SK-N-SH (cell line): Measurements from ENCODE around the gene IL17RE. TPM values are rescaled to one million over a fixed set of nuclear protein-coding genes. Genes with fewer than 3 reads are reported as not detected.
A peak's percentile ranks its signal among the peaks of the same experiment; 100 is the strongest.

Source experiments
- CTCF ChIA-PET: fragments of 300-600, 350-600 bp; formaldehyde crosslinking; extraction: SDS; loops from one replicate; lab custom pipeline; 2021; lab: Yijun Ruan, JAX
- POLR2A ChIA-PET: fragments of 350-600 bp; sonication (Branson Sonifier 250); formaldehyde crosslinking; extraction: SDS; loops from one replicate; lab custom pipeline; 2020; ENCODE audit warnings: antibody characterized with exemption, inconsistent platforms; lab: Yijun Ruan, JAX
- DNase-seq: peaks from one replicate; pipeline ENCODE4 v3.0.0; 2012
- H2AFZ ChIP-seq: fragments of 200-600 bp; sonication (generic); 2 replicates; pipeline ENCODE4 v1.8.1; 2016; ENCODE audit warnings: antibody characterized with exemption, mild to moderate bottlenecking, low read depth
- H3F3A ChIP-seq: fragments of 200-600 bp; sonication (generic); replicated peaks from 2 replicates; pipeline ENCODE3; 2016; ENCODE audit warnings: antibody characterized with exemption, mild to moderate bottlenecking; ENCODE audit not compliant: insufficient read depth
- H3K27ac ChIP-seq, 2 experiments: fragments of 200-500 bp in 1 of 2; fragments of 200-600 bp in 1 of 2; sonication (Bioruptor generic) in 1 of 2; sonication (generic), shearing (Covaris generic) in 1 of 2; 2 replicates each; pipeline versions ENCODE4 v1.5.1 to v1.6.1; 2014 to 2016; ENCODE audit warnings: low read depth in 2 of 2, inconsistent platforms in 1 of 2, low read length in 1 of 2, mild to moderate bottlenecking in 1 of 2, mixed read lengths in 1 of 2
- H3K27me3 ChIP-seq: fragments of 200-600 bp; sonication (generic), shearing (Covaris generic); 2 replicates; pipeline ENCODE4 v1.6.1; 2016; ENCODE audit warnings: mixed run types; ENCODE audit not compliant: insufficient read depth
- H3K36me3 ChIP-seq, 2 experiments: fragments of 200-500 bp in 1 of 2; fragments of 200-600 bp in 1 of 2; sonication (Bioruptor generic) in 1 of 2; sonication (generic) in 1 of 2; replicated peaks in 1 of 2; 2 replicates each; pipeline versions ENCODE3 to v1.5.1; 2014 to 2016; ENCODE audit warnings: low read length in 1 of 2, mild to moderate bottlenecking in 1 of 2; ENCODE audit not compliant: insufficient read depth in 2 of 2, control insufficient read depth in 1 of 2
- H3K4me1 ChIP-seq, 2 experiments: fragments of 200-500 bp in 1 of 2; fragments of 200-600 bp in 1 of 2; sonication (Bioruptor generic) in 1 of 2; sonication (generic), shearing (Covaris generic) in 1 of 2; 2 replicates each; pipeline versions ENCODE4 v1.5.1 to v1.6.1; 2014 to 2016; ENCODE audit warnings: low read depth in 1 of 2, low read length in 1 of 2, mixed run types in 1 of 2; ENCODE audit not compliant: insufficient read depth in 2 of 2, control insufficient read depth in 1 of 2
- H3K4me2 ChIP-seq: fragments of 200-600 bp; sonication (generic), shearing (Covaris generic); 2 replicates; pipeline ENCODE4 v1.6.1; 2017; ENCODE audit warnings: mixed run types
- H3K4me3 ChIP-seq, 2 experiments: fragments of 200-500 bp in 1 of 2; fragments of 200-600 bp in 1 of 2; sonication (Bioruptor generic) in 1 of 2; sonication (generic), shearing (Covaris generic) in 1 of 2; 2 replicates each; pipeline versions ENCODE4 v1.5.1 to v1.8.1; 2014 to 2016; ENCODE audit warnings: low read depth in 2 of 2, inconsistent platforms in 1 of 2, low read length in 1 of 2, mild to moderate bottlenecking in 1 of 2, mixed read lengths in 1 of 2, moderate library complexity in 1 of 2
- H3K79me2 ChIP-seq: fragments of 200-600 bp; sonication (generic); 2 replicates; pipeline ENCODE4 v1.8.1; 2017; ENCODE audit warnings: mild to moderate bottlenecking; ENCODE audit not compliant: insufficient read depth
- H3K9ac ChIP-seq: fragments of 200-600 bp; sonication (generic); 2 replicates; pipeline ENCODE4 v1.6.1; 2017; ENCODE audit warnings: mixed run types
- H3K9me2 ChIP-seq: fragments of 200-600 bp; sonication (generic); 2 replicates; pipeline ENCODE4 v1.6.1; 2017; ENCODE audit warnings: mixed run types
- H3K9me3 ChIP-seq: fragments of 200-600 bp; sonication (generic); 2 replicates; pipeline ENCODE4 v1.6.1; 2017; ENCODE audit warnings: mixed run types, mild to moderate bottlenecking, moderate library complexity
- H4K20me1 ChIP-seq: fragments of 200-600 bp; sonication (generic); 2 replicates; pipeline ENCODE4 v1.6.1; 2017; ENCODE audit warnings: mild to moderate bottlenecking, mixed run types; ENCODE audit not compliant: insufficient read depth
- ELF1 ChIP-seq: IDR thresholded peaks from 2 replicates; pipeline ENCODE4 v1.4.0; 2012
- EP300 ChIP-seq, 2 experiments: IDR thresholded peaks; 2 replicates each; pipeline versions ENCODE4 v1.4.0 to v1.6.1; 2012; ENCODE audit warnings: borderline replicate concordance in 1 of 2, low read depth in 1 of 2, low read length in 1 of 2
- EZH2phosphoT487 ChIP-seq: fragments of 200-600 bp; sonication (generic); IDR thresholded peaks from 2 replicates; pipeline ENCODE4 v1.6.1; 2017; ENCODE audit warnings: low read depth, mixed run types, mild to moderate bottlenecking, antibody characterized with exemption, moderate library complexity, borderline replicate concordance
- FOXJ3 ChIP-seq: sonication (generic); formaldehyde crosslinking; IDR thresholded peaks from 2 replicates; pipeline ENCODE4 v1.5.1; 2020; ENCODE audit warnings: mild to moderate bottlenecking, missing genetic modification reagents
- FOXM1 ChIP-seq: IDR thresholded peaks from 2 replicates; pipeline ENCODE4 v1.4.0; 2012; ENCODE audit warnings: low read depth, mild to moderate bottlenecking
- GABPA ChIP-seq: IDR thresholded peaks from 2 replicates; pipeline ENCODE4 v1.4.0; 2012; ENCODE audit warnings: low read depth, mild to moderate bottlenecking
- GATA2 ChIP-seq: sonication (generic); formaldehyde crosslinking; IDR thresholded peaks from 2 replicates; pipeline ENCODE4 v1.5.0; 2020; ENCODE audit warnings: mild to moderate bottlenecking, missing genetic modification reagents
- JUND ChIP-seq: IDR thresholded peaks from 2 replicates; pipeline ENCODE4 v1.4.0; 2012
- MEF2A ChIP-seq: IDR thresholded peaks from 2 replicates; pipeline ENCODE4 v1.4.0; 2012; ENCODE audit warnings: low read depth, borderline replicate concordance
- MXI1 ChIP-seq: IDR thresholded peaks from 2 replicates; pipeline ENCODE4 v1.6.1; 2012; ENCODE audit warnings: mild to moderate bottlenecking, low read depth, low read length, improper control_type of control experiment
- NRF1 ChIP-seq: IDR thresholded peaks from 2 replicates; pipeline ENCODE4 v1.6.1; 2012; ENCODE audit warnings: low read depth, mild to moderate bottlenecking, low read length
- POLR2AphosphoS5 ChIP-seq: IDR thresholded peaks from 2 replicates; pipeline ENCODE4 v1.6.1; 2012; ENCODE audit warnings: low read depth, low read length
- RAD21 ChIP-seq: IDR thresholded peaks from 2 replicates; pipeline ENCODE4 v1.6.1; 2012; ENCODE audit warnings: mild to moderate bottlenecking, low read length
- RCOR1 ChIP-seq: fragments of 150-350 bp; IDR thresholded peaks from 2 replicates; pipeline ENCODE4 v1.6.1; 2017; ENCODE audit warnings: antibody characterized with exemption, low read length
- RFX5 ChIP-seq: IDR thresholded peaks from 2 replicates; pipeline ENCODE4 v1.6.1; 2012; ENCODE audit warnings: mild to moderate bottlenecking, improper control_type of control experiment, low read length
- RXRA ChIP-seq: IDR thresholded peaks from 2 replicates; pipeline ENCODE4 v1.4.0; 2012; ENCODE audit warnings: low read depth, mild to moderate bottlenecking, borderline replicate concordance
- SIN3A ChIP-seq: IDR thresholded peaks from 2 replicates; pipeline ENCODE4 v1.6.1; 2012; ENCODE audit warnings: low read depth, mild to moderate bottlenecking, low read length, moderate library complexity, borderline replicate concordance
- SMC3 ChIP-seq: IDR thresholded peaks from 2 replicates; pipeline ENCODE4 v1.6.1; 2012; ENCODE audit warnings: low read depth, low read length, improper control_type of control experiment
- TCF12 ChIP-seq: IDR thresholded peaks from 2 replicates; pipeline ENCODE4 v1.4.0; 2012
- TEAD4 ChIP-seq: IDR thresholded peaks from 2 replicates; pipeline ENCODE4 v1.4.0; 2012; ENCODE audit warnings: mild to moderate bottlenecking, borderline replicate concordance; ENCODE audit not compliant: insufficient read depth
- YY1 ChIP-seq: IDR thresholded peaks from 2 replicates; pipeline ENCODE4 v1.4.0; 2012; ENCODE audit warnings: low read depth, mild to moderate bottlenecking
- WGBS: methylation state at CpG from one replicate; pipeline ENCODE4 v1.1.6; 2017; ENCODE audit warnings: low lambda C conversion rate; 5-methylcytosine and 5-hydroxymethylcytosine counted together
- polyA plus RNA-seq, 3 experiments: library from polyadenylated mRNA; depleted of rRNA; stranded (reverse); fragments of >200 nt; gene quantifications; 2 replicates each; pipeline ENCODE4 v1.2.3, GENCODE V29; 2012
- TF ChIP-seq, protein P1 (sequence below): IDR thresholded peaks from 2 replicates; pipeline ENCODE4 v1.6.1; 2012; ENCODE audit warnings: mild to moderate bottlenecking, low read depth, low read length, moderate library complexity
- TF ChIP-seq, protein P2 (sequence below): IDR thresholded peaks from 2 replicates; pipeline ENCODE4; 2012
- TF ChIP-seq, protein P3 (sequence below): fragments of 150-350 bp; IDR thresholded peaks from 2 replicates; pipeline ENCODE4 v1.6.1; 2016; ENCODE audit warnings: mild to moderate bottlenecking, low read depth, low read length
- TF ChIP-seq, protein P4 (sequence below): IDR thresholded peaks from 2 replicates; pipeline ENCODE4 v1.4.0; 2012; ENCODE audit warnings: low read depth, borderline replicate concordance
- TF ChIP-seq, protein P5 (sequence below): IDR thresholded peaks from 2 replicates; pipeline ENCODE4 v1.4.0; 2012; ENCODE audit warnings: low read depth, borderline replicate concordance

IL17RE gene
- polyA plus RNA-seq, 1 of the 3 experiments (the other 2 are of a cell fraction): 0.95 TPM

DNA sequence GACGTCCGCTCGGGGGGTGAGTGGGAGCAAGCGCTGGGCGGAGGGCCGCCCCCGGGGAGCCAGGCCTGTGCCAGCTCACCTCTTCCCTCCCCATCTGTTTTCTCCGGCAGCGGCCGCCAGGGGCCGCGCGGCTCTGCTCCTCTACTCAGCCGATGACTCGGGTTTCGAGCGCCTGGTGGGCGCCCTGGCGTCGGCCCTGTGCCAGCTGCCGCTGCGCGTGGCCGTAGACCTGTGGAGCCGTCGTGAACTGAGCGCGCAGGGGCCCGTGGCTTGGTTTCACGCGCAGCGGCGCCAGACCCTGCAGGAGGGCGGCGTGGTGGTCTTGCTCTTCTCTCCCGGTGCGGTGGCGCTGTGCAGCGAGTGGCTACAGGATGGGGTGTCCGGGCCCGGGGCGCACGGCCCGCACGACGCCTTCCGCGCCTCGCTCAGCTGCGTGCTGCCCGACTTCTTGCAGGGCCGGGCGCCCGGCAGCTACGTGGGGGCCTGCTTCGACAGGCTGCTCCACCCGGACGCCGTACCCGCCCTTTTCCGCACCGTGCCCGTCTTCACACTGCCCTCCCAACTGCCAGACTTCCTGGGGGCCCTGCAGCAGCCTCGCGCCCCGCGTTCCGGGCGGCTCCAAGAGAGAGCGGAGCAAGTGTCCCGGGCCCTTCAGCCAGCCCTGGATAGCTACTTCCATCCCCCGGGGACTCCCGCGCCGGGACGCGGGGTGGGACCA is 30.4 kb downstream of the IL17RE start:
- H3K27me3 ChIP-seq: no peaks in the 10 kb centered on the region
- peak; percentile 92 for DNase-seq
- peaks cover 9% of the 10 kb centered on the region for H3F3A ChIP-seq
- H3K27ac ChIP-seq: peak overlapping the region; percentile 88 to 91
- H4K20me1 ChIP-seq: no peaks in the 10 kb centered on the region
- H3K4me1 ChIP-seq: peaks cover 12 to 19% of the 10 kb centered on the region in 2 experiments
- no peaks in the 10 kb centered on the region for H3K9me2 ChIP-seq
- H3K4me2 ChIP-seq: peak overlapping the region; percentile 92
- H2AFZ ChIP-seq: peak overlapping the region; percentile 93; the same call in 1 of the 2 replicates
- peak overlapping the region; percentile 83 for H3K9ac ChIP-seq
- 2% methylated on average over 10 of the region's 77 CpGs for WGBS
- peak overlapping the region; percentile 75 to 83 for H3K4me3 ChIP-seq
- H3K9me3 ChIP-seq: no peaks in the 10 kb centered on the region
- POLR2A ChIA-PET: interaction anchor here (0.6 to 3.8 kb wide), 20 partner anchors 10 to 426 kb away, joined by 3 to 58 read pairs (median 4); partner anchors contain the start of genes ARPC4, BRK1, EMC3 and FANCD2
- peaks cover 9 to 19% of the 10 kb centered on the region in 2 experiments for H3K36me3 ChIP-seq
- CTCF ChIA-PET: interaction anchor here (0.6 to 5.5 kb wide), 30 partner anchors 9 to 806 kb away, joined by 3 to 38 read pairs (median 4); partner anchors contain the start of genes ARPC4, CIDEC, EMC3 and FANCD2
- H3K79me2 ChIP-seq: peaks cover 20% of the 10 kb centered on the region; the same call in 1 of the 2 replicates
- no peak for TF ChIP-seq TEAD4
- TF ChIP-seq RAD21: peak; percentile 65
- TF ChIP-seq, protein P1, sequence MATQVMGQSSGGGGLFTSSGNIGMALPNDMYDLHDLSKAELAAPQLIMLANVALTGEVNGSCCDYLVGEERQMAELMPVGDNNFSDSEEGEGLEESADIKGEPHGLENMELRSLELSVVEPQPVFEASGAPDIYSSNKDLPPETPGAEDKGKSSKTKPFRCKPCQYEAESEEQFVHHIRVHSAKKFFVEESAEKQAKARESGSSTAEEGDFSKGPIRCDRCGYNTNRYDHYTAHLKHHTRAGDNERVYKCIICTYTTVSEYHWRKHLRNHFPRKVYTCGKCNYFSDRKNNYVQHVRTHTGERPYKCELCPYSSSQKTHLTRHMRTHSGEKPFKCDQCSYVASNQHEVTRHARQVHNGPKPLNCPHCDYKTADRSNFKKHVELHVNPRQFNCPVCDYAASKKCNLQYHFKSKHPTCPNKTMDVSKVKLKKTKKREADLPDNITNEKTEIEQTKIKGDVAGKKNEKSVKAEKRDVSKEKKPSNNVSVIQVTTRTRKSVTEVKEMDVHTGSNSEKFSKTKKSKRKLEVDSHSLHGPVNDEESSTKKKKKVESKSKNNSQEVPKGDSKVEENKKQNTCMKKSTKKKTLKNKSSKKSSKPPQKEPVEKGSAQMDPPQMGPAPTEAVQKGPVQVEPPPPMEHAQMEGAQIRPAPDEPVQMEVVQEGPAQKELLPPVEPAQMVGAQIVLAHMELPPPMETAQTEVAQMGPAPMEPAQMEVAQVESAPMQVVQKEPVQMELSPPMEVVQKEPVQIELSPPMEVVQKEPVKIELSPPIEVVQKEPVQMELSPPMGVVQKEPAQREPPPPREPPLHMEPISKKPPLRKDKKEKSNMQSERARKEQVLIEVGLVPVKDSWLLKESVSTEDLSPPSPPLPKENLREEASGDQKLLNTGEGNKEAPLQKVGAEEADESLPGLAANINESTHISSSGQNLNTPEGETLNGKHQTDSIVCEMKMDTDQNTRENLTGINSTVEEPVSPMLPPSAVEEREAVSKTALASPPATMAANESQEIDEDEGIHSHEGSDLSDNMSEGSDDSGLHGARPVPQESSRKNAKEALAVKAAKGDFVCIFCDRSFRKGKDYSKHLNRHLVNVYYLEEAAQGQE: no peak
- TF ChIP-seq, protein P2, sequence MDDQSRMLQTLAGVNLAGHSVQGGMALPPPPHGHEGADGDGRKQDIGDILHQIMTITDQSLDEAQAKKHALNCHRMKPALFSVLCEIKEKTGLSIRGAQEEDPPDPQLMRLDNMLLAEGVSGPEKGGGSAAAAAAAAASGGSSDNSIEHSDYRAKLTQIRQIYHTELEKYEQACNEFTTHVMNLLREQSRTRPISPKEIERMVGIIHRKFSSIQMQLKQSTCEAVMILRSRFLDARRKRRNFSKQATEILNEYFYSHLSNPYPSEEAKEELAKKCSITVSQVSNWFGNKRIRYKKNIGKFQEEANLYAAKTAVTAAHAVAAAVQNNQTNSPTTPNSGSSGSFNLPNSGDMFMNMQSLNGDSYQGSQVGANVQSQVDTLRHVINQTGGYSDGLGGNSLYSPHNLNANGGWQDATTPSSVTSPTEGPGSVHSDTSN: no peak
- TF ChIP-seq FOXM1: no peak
- no peak for TF ChIP-seq NRF1
- TF ChIP-seq, protein P3, sequence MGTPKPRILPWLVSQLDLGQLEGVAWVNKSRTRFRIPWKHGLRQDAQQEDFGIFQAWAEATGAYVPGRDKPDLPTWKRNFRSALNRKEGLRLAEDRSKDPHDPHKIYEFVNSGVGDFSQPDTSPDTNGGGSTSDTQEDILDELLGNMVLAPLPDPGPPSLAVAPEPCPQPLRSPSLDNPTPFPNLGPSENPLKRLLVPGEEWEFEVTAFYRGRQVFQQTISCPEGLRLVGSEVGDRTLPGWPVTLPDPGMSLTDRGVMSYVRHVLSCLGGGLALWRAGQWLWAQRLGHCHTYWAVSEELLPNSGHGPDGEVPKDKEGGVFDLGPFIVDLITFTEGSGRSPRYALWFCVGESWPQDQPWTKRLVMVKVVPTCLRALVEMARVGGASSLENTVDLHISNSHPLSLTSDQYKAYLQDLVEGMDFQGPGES: no peak
- TF ChIP-seq POLR2AphosphoS5: no peak
- no peak for TF ChIP-seq GABPA
- TF ChIP-seq GATA2 (CRISPR knock-in tag): no peak
- 0 out of 2 replicates have a peak, but pooled peaks have one; percentile 49 for TF ChIP-seq YY1
- no peak for TF ChIP-seq RFX5
- no peak for TF ChIP-seq RXRA
- no peak for TF ChIP-seq EP300 (IDR thresholded peaks at IDR 0.05; ENCODE audit: borderline replicate concordance in 1 of 2, low read depth in 1 of 2, low read length in 1 of 2)
- no peak for TF ChIP-seq MEF2A
- no peak for TF ChIP-seq FOXJ3 (CRISPR knock-in tag)
- no peak for TF ChIP-seq EZH2phosphoT487
- TF ChIP-seq, protein P4, sequence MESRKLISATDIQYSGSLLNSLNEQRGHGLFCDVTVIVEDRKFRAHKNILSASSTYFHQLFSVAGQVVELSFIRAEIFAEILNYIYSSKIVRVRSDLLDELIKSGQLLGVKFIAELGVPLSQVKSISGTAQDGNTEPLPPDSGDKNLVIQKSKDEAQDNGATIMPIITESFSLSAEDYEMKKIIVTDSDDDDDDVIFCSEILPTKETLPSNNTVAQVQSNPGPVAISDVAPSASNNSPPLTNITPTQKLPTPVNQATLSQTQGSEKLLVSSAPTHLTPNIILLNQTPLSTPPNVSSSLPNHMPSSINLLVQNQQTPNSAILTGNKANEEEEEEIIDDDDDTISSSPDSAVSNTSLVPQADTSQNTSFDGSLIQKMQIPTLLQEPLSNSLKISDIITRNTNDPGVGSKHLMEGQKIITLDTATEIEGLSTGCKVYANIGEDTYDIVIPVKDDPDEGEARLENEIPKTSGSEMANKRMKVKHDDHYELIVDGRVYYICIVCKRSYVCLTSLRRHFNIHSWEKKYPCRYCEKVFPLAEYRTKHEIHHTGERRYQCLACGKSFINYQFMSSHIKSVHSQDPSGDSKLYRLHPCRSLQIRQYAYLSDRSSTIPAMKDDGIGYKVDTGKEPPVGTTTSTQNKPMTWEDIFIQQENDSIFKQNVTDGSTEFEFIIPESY: no peak
- peak; percentile 55 for TF ChIP-seq SMC3
- TF ChIP-seq ELF1: no peak
- TF ChIP-seq, protein P5, sequence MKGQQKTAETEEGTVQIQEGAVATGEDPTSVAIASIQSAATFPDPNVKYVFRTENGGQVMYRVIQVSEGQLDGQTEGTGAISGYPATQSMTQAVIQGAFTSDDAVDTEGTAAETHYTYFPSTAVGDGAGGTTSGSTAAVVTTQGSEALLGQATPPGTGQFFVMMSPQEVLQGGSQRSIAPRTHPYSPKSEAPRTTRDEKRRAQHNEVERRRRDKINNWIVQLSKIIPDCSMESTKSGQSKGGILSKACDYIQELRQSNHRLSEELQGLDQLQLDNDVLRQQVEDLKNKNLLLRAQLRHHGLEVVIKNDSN: no peak
- peak; percentile 74 for TF ChIP-seq MXI1
- TF ChIP-seq SIN3A: no peak
- TF ChIP-seq RCOR1: peak; percentile 32; the same call in 1 of the 2 replicates
- peak; percentile 32 for TF ChIP-seq TCF12
- TF ChIP-seq JUND: no peak
